Tibial nerve (tissue), 3 donors: ENCODE results near the gene TMUB1.

Experiments
- POLR2A ChIP-seq, 2 donors: fragments of 450-650 bp; IDR thresholded peaks; one replicate each; pipeline ENCODE4 v1.6.1; 2017; ENCODE audit warnings: antibody characterized with exemption in 2 of 2, mild to moderate bottlenecking in 2 of 2, moderate library complexity in 2 of 2
- TF ChIP-seq, protein P1 (sequence below), 5 experiments: fragments of 200-600 bp in 3 of 5; fragments of 450-650 bp in 2 of 5; sonication (generic) in 3 of 5; IDR thresholded peaks; one replicate each; pipeline ENCODE4 v1.5.1; 2016 to 2019; ENCODE audit warnings: antibody characterized with exemption in 5 of 5, mild to moderate bottlenecking in 3 of 5, moderate library complexity in 2 of 5

DNA sequence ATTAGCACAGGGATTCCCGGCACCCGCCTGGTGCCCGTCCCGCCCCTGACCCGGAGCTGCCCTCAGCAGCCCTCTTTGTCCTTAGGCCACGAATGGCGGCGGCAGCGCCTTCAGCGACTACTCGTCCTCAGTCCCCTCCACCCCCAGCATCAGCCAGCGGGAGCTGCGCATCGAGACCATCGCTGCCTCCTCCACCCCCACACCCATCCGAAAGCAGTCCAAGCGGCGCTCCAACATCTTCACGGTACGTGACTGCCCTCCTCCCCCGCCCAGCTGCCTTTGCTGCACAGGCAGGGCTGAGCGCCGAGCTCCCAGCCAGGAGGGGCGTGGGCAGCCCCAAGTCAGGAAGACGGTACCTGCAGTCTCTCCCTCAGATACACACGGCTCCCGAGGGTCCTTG is 36.6 kb upstream of the TMUB1 start:
- TF ChIP-seq POLR2A (IDR thresholded peaks at IDR 0.05): no peak
- TF ChIP-seq, protein P1, sequence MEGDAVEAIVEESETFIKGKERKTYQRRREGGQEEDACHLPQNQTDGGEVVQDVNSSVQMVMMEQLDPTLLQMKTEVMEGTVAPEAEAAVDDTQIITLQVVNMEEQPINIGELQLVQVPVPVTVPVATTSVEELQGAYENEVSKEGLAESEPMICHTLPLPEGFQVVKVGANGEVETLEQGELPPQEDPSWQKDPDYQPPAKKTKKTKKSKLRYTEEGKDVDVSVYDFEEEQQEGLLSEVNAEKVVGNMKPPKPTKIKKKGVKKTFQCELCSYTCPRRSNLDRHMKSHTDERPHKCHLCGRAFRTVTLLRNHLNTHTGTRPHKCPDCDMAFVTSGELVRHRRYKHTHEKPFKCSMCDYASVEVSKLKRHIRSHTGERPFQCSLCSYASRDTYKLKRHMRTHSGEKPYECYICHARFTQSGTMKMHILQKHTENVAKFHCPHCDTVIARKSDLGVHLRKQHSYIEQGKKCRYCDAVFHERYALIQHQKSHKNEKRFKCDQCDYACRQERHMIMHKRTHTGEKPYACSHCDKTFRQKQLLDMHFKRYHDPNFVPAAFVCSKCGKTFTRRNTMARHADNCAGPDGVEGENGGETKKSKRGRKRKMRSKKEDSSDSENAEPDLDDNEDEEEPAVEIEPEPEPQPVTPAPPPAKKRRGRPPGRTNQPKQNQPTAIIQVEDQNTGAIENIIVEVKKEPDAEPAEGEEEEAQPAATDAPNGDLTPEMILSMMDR (IDR thresholded peaks at IDR 0.05): no peak
